HEK293 (cell line): ENCODE measurements around the gene EXOC3.

Experiments
- HIC1 ChIP-seq: fragments of 450-650 bp; formaldehyde crosslinking; IDR thresholded peaks from 2 replicates; pipeline ENCODE4 v1.5.1; 2016; ENCODE audit warnings: missing biosample characterization, missing genetic modification characterization
- INSM2 ChIP-seq: fragments of 450-650 bp; formaldehyde crosslinking; IDR thresholded peaks from 2 replicates; pipeline ENCODE4 v1.5.1; 2016; ENCODE audit warnings: missing biosample characterization, missing genetic modification characterization
- RBAK ChIP-seq: fragments of 450-650 bp; formaldehyde crosslinking; IDR thresholded peaks from 2 replicates; pipeline ENCODE4 v1.5.1; 2016; ENCODE audit warnings: missing biosample characterization, missing genetic modification characterization
- REST ChIP-seq: fragments of 450-650 bp; formaldehyde crosslinking; IDR thresholded peaks from 2 replicates; pipeline ENCODE4 v1.5.1; 2016; ENCODE audit warnings: missing biosample characterization, missing genetic modification characterization
- SALL2 ChIP-seq: fragments of 450-650 bp; formaldehyde crosslinking; IDR thresholded peaks from 2 replicates; pipeline ENCODE4 v1.5.0; 2017; ENCODE audit warnings: missing biosample characterization, mild to moderate bottlenecking, missing genetic modification characterization, borderline replicate concordance
- ZBTB8A ChIP-seq: fragments of 450-650 bp; formaldehyde crosslinking; IDR thresholded peaks from 2 replicates; pipeline ENCODE4 v1.5.1; 2016; ENCODE audit warnings: missing biosample characterization, missing genetic modification characterization
- ZNF10 ChIP-seq: fragments of 450-650 bp; formaldehyde crosslinking; IDR thresholded peaks from 2 replicates; pipeline ENCODE4 v1.5.1; 2017; ENCODE audit warnings: missing biosample characterization, missing genetic modification characterization
- ZNF266 ChIP-seq: fragments of 450-650 bp; formaldehyde crosslinking; IDR thresholded peaks from 2 replicates; pipeline ENCODE4 v1.5.1; 2016; ENCODE audit warnings: missing biosample characterization, missing genetic modification characterization, low read depth
- ZNF354C ChIP-seq: fragments of 450-650 bp; formaldehyde crosslinking; IDR thresholded peaks from 2 replicates; pipeline ENCODE4 v1.5.1; 2016; ENCODE audit warnings: missing biosample characterization, missing genetic modification characterization, low read depth, borderline replicate concordance
- ZNF600 ChIP-seq: fragments of 450-650 bp; formaldehyde crosslinking; IDR thresholded peaks from 2 replicates; pipeline ENCODE4 v1.5.1; 2016; ENCODE audit warnings: missing biosample characterization, missing genetic modification characterization
- ZNF692 ChIP-seq: fragments of 450-650 bp; formaldehyde crosslinking; IDR thresholded peaks from 2 replicates; pipeline ENCODE4 v1.5.1; 2016; ENCODE audit warnings: missing biosample characterization, missing genetic modification characterization
- ZNF701 ChIP-seq: fragments of 450-650 bp; formaldehyde crosslinking; IDR thresholded peaks from 2 replicates; pipeline ENCODE4 v1.5.1; 2016; ENCODE audit warnings: missing biosample characterization, missing genetic modification characterization
- ZSCAN18 ChIP-seq: fragments of 450-650 bp; formaldehyde crosslinking; IDR thresholded peaks from 2 replicates; pipeline ENCODE4 v1.5.1; 2016; ENCODE audit warnings: missing biosample characterization, missing genetic modification characterization
- ZSCAN23 ChIP-seq: fragments of 450-650 bp; formaldehyde crosslinking; IDR thresholded peaks from 2 replicates; pipeline ENCODE4 v1.5.1; 2016; ENCODE audit warnings: missing biosample characterization, missing genetic modification characterization
- ZSCAN5A ChIP-seq: fragments of 450-650 bp; formaldehyde crosslinking; IDR thresholded peaks from 2 replicates; pipeline ENCODE4 v1.5.1; 2016; ENCODE audit warnings: missing biosample characterization, missing genetic modification characterization

Gene EXOC3

GRCh38 chr5:459562-460272 lies 16.7 kb downstream of the EXOC3 start (continued):
- no peak for TF ChIP-seq ZNF701
- TF ChIP-seq SALL2 (tag by site-specific recombination): no peak
- no peak for TF ChIP-seq ZSCAN5A
- no peak for TF ChIP-seq ZNF266 (tag by site-specific recombination)
- TF ChIP-seq INSM2 (tag by site-specific recombination): no peak
- TF ChIP-seq ZSCAN18 (tag by site-specific recombination): no peak
- TF ChIP-seq ZNF10: no peak
- TF ChIP-seq RBAK (tag by site-specific recombination): no peak
- no peak for TF ChIP-seq ZNF354C (tag by site-specific recombination)
- TF ChIP-seq ZSCAN23 (tag by site-specific recombination): no peak
- no peak for TF ChIP-seq REST (tag by site-specific recombination)
- TF ChIP-seq ZNF600 (tag by site-specific recombination): no peak
- TF ChIP-seq ZNF692 (tag by site-specific recombination): no peak
- TF ChIP-seq HIC1 (tag by site-specific recombination): no peak
- TF ChIP-seq ZBTB8A (tag by site-specific recombination): no peak
- TF ChIP-seq, all 188 proteins: peak for 0
